Raji (cell line): Measurements from ENCODE around the gene HEPACAM2.

Experiments
- POLR2A ChIP-seq: IDR thresholded peaks from 2 replicates; pipeline ENCODE4 v1.6.1; 2011; ENCODE audit warnings: low read depth, low read length, control low read depth; ENCODE audit not compliant: insufficient read depth

The HEPACAM2 gene

GRCh38 chr7:93219868-93220267, 6.4 kb downstream of the HEPACAM2 start:
- TF ChIP-seq POLR2A = no peak

- TF ChIP-seq POLR2A = no peak
Measured at GRCh38 chr7:93218997-93219827, 7.1 kb downstream of the HEPACAM2 start.

GRCh38 chr7:93212881-93213280, 13.4 kb downstream of the HEPACAM2 start:
- no peak for TF ChIP-seq POLR2A

- no peak for TF ChIP-seq POLR2A
Measured at GRCh38 chr7:93211228-93211818, 14.9 kb downstream of the HEPACAM2 start.

GRCh38 chr7:93205046-93205445, 21.2 kb downstream of the HEPACAM2 start:
- no peak for TF ChIP-seq POLR2A

GRCh38 chr7:93203496-93203895, 22.8 kb downstream of the HEPACAM2 start:
- no peak for TF ChIP-seq POLR2A

- TF ChIP-seq POLR2A = no peak
Measured at GRCh38 chr7:93202594-93203250, 23.5 kb downstream of the HEPACAM2 start.

GRCh38 chr7:93198472-93198871, 27.8 kb downstream of the HEPACAM2 start:
- no peak for TF ChIP-seq POLR2A

- no peak for TF ChIP-seq POLR2A
Measured at GRCh38 chr7:93196336-93196735, 29.9 kb downstream of the HEPACAM2 start.

GRCh38 chr7:93194386-93194785, 31.9 kb downstream of the HEPACAM2 start:
- TF ChIP-seq POLR2A = no peak

GRCh38 chr7:93188870-93189634, 37.2 kb downstream of the HEPACAM2 start:
- no peak for TF ChIP-seq POLR2A

- TF ChIP-seq POLR2A = no peak
Measured at GRCh38 chr7:93185303-93186027, 40.8 kb downstream of the HEPACAM2 start.

GRCh38 chr7:93179173-93179572, 47.1 kb downstream of the HEPACAM2 start:
- no peak for TF ChIP-seq POLR2A

- no peak for TF ChIP-seq POLR2A
Measured at GRCh38 chr7:93178213-93178612, 48.1 kb downstream of the HEPACAM2 start.
